SH-SY5Y (cell line): ENCODE measurements around the gene FNBP1L.

ENCODE experiments used
- GATA2 ChIP-seq: IDR thresholded peaks from 2 replicates; pipeline ENCODE4 v1.6.1; 2011; ENCODE audit warnings: mild to moderate bottlenecking, low read depth, low read length
- GATA3 ChIP-seq: IDR thresholded peaks from 2 replicates; pipeline ENCODE4 v1.6.1; 2011; ENCODE audit warnings: low read depth, mild to moderate bottlenecking, low read length, moderate library complexity

The FNBP1L gene

GRCh38 chr1:93436496-93436895 is 11.4 kb upstream of the FNBP1L start:
- TF ChIP-seq GATA3, result no peak
- TF ChIP-seq GATA2, result no peak

GRCh38 chr1:93437976-93438605 is 9.8 kb upstream of the FNBP1L start:
- TF ChIP-seq GATA3, result no peak
- no peak for TF ChIP-seq GATA2

GRCh38 chr1:93438716-93439115 is 9.2 kb upstream of the FNBP1L start:
- TF ChIP-seq GATA3 (no peak), GATA2 (no peak)

- TF ChIP-seq GATA2 (no peak), GATA3 (no peak)
Measured at GRCh38 chr1:93440272-93440671, 7.6 kb upstream of the FNBP1L start.

- TF ChIP-seq GATA2 (no peak), GATA3 (no peak)
Measured at GRCh38 chr1:93440706-93441105, 7.2 kb upstream of the FNBP1L start.

- TF ChIP-seq GATA3 (no peak), GATA2 (no peak)
Measured at GRCh38 chr1:93441589-93441988, 6.3 kb upstream of the FNBP1L start.

- TF ChIP-seq GATA2 (no peak), GATA3 (no peak)
Measured at GRCh38 chr1:93442008-93442666, 5.8 kb upstream of the FNBP1L start.

GRCh38 chr1:93442741-93443140 is 5.2 kb upstream of the FNBP1L start:
- no peak for TF ChIP-seq GATA3
- TF ChIP-seq GATA2, result no peak

- TF ChIP-seq GATA2 (no peak), GATA3 (no peak)
Measured at GRCh38 chr1:93443454-93443853, 4.5 kb upstream of the FNBP1L start.

GRCh38 chr1:93446837-93447451 is 974 bp upstream of the FNBP1L start:
- TF ChIP-seq GATA2 (no peak), GATA3 (no peak)

GRCh38 chr1:93448292-93448982 is 519 bp downstream of the FNBP1L start:
- no peak for TF ChIP-seq GATA3

- TF ChIP-seq GATA3, result no peak
- no peak for TF ChIP-seq GATA2
Measured at GRCh38 chr1:93448983-93449804, 1.3 kb downstream of the FNBP1L start.

- TF ChIP-seq GATA3 (no peak), GATA2 (no peak)
Measured at GRCh38 chr1:93450321-93450720, 2.4 kb downstream of the FNBP1L start.

- no peak for TF ChIP-seq GATA3
- no peak for TF ChIP-seq GATA2
Measured at GRCh38 chr1:93453911-93454310, 6.0 kb downstream of the FNBP1L start.

- no peak for TF ChIP-seq GATA2
- TF ChIP-seq GATA3, result no peak
Measured at GRCh38 chr1:93459126-93459525, 11.2 kb downstream of the FNBP1L start.
